Cardiac muscle cell (in vitro differentiated cells and primary cell): Measurements from ENCODE around the gene SPON1. TPM values are rescaled to one million over a fixed set of nuclear protein-coding genes. Genes with fewer than 3 reads are reported as not detected.

Experiments used
- DNase-seq, 2 donors: peaks; one replicate each; pipeline versions ENCODE4 v3.0.0 to v3.0.0-alpha.2; 2010 to 2017; ENCODE audit warnings: low read depth in 1 of 2, low spot score in 1 of 2
- H3K27ac ChIP-seq: fragments of 200-600 bp; sonication (generic); 2 replicates; pipeline ENCODE4 v1.5.1; 2016
- H3K27me3 ChIP-seq: fragments of 200-600 bp; sonication (generic); 2 replicates; pipeline ENCODE4 v1.6.0; 2016; ENCODE audit warnings: control low read depth
- H3K36me3 ChIP-seq: fragments of 200-600 bp; sonication (generic); 2 replicates; pipeline ENCODE4 v1.5.1; 2016; ENCODE audit warnings: control low read depth
- H3K4me1 ChIP-seq: fragments of 200-600 bp; sonication (generic); 2 replicates; pipeline ENCODE4 v1.8.1; 2017; ENCODE audit warnings: low read depth, mild to moderate bottlenecking, mixed run types
- H3K4me3 ChIP-seq: fragments of 200-600 bp; sonication (generic); 2 replicates; pipeline ENCODE4 v1.5.1; 2016; ENCODE audit warnings: mild to moderate bottlenecking
- H3K9me3 ChIP-seq: fragments of 200-600 bp; sonication (generic); 2 replicates; pipeline ENCODE4 v1.5.1; 2017; ENCODE audit warnings: low read depth, mild to moderate bottlenecking, control low read depth
- polyA plus RNA-seq: library from polyadenylated mRNA; unstranded; fragments of >200 nt; fragmentation: Nextera tagmentation; extraction: Ambion mirVana; gene quantifications from 2 replicates; pipeline ENCODE4 v1.2.1, GENCODE V29; 2016
- total RNA-seq: library from RNA; depleted of rRNA; stranded (reverse); fragments of >200 nt; gene quantifications from 2 replicates; pipeline ENCODE4 v1.2.3, GENCODE V29; 2016
- TF ChIP-seq, protein P1 (sequence below): IDR thresholded peaks from 2 replicates; pipeline ENCODE4 v1.5.1; 2012; ENCODE audit warnings: low read depth, mild to moderate bottlenecking, low read length

SPON1 gene
- total and polyA plus RNA-seq, 2 experiments from 2014 or later, result 13.3 to 22.0 TPM

DNA sequence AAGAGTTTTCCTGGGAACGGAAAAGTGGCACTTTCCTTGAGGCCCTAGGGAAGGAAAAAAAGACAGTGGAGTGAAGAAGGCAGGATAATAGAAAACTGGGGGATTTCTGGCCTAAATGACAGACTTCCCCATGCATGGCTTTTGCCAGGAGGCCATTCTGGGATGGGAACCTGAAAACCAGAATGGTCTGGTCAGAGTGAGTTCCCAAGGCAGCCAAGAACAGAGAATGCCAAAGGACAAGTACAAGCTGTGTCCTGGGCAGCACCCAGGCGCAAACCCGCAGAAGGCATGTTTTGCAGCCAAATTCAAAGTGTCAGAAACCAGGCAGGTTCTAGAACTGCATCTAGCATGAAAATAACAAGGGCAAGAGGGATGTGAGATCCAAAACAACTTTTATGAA is 162.4 kb downstream of the SPON1 start:
- Histone ChIP-seq H3K4me1 (peaks cover 5% of the 10 kb centered on the region), H3K27me3 (no peaks in the 10 kb centered on the region), H3K4me3 (no peak overlapping the region), H3K36me3 (no peaks in the 10 kb centered on the region), H3K27ac (no peak overlapping the region), H3K9me3 (no peaks in the 10 kb centered on the region)
- DNase-seq, result no peak
- TF ChIP-seq, protein P1, sequence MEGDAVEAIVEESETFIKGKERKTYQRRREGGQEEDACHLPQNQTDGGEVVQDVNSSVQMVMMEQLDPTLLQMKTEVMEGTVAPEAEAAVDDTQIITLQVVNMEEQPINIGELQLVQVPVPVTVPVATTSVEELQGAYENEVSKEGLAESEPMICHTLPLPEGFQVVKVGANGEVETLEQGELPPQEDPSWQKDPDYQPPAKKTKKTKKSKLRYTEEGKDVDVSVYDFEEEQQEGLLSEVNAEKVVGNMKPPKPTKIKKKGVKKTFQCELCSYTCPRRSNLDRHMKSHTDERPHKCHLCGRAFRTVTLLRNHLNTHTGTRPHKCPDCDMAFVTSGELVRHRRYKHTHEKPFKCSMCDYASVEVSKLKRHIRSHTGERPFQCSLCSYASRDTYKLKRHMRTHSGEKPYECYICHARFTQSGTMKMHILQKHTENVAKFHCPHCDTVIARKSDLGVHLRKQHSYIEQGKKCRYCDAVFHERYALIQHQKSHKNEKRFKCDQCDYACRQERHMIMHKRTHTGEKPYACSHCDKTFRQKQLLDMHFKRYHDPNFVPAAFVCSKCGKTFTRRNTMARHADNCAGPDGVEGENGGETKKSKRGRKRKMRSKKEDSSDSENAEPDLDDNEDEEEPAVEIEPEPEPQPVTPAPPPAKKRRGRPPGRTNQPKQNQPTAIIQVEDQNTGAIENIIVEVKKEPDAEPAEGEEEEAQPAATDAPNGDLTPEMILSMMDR, result no peak

DNA sequence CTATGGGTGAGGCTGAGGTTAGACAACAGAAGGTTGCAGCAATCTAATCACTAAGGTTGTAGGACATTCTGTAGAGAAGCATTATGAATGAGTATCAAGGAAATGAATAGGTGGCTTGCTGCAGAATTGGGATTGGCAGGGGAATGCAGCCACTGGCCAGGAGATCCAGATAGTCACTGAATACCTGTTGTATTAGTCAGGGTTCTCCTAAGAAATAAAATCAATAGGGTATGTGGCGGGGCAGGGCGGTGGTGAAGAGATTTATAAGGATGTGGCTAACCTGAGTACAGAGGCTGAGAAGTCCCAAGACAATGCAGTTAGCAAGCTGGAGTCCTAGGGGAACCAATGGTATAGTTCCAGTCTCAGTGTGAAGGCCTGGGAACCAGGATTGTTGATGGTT is 163.0 kb downstream of the SPON1 start:
- no peaks in the 10 kb centered on the region for H3K27me3 ChIP-seq
- H3K4me1 ChIP-seq, result peaks cover 5% of the 10 kb centered on the region
- no peaks in the 10 kb centered on the region for H3K9me3 ChIP-seq
- TF ChIP-seq, protein P1, result no peak
- no peak for DNase-seq
- H3K36me3 ChIP-seq, result no peaks in the 10 kb centered on the region
- no peak overlapping the region for H3K27ac ChIP-seq
- H3K4me3 ChIP-seq, result no peak overlapping the region

DNA sequence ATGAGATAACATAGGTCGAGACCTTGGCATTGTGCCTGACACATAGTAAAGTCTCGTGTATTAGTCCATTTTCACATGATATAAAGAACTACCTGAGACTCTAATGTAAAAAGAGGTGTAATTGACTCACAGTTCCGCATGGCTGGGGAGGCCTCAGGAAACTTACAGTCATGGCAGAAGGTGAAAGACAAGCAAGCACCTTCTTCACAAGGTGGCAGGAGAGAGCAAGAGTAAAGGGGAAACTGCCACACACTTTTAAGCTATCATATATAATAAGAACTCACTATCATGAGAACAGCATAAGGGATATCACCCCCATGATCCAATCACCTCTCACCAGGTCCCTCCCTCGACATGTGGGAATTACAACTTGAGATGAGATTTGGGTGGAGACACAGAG is 165.2 kb downstream of the SPON1 start:
- Histone ChIP-seq H3K9me3 (no peaks in the 10 kb centered on the region), H3K4me3 (no peak overlapping the region), H3K27ac (no peak overlapping the region), H3K4me1 (peaks cover 5% of the 10 kb centered on the region), H3K36me3 (no peaks in the 10 kb centered on the region), H3K27me3 (no peaks in the 10 kb centered on the region)
- TF ChIP-seq, protein P1, result no peak
- no peak for DNase-seq

DNA sequence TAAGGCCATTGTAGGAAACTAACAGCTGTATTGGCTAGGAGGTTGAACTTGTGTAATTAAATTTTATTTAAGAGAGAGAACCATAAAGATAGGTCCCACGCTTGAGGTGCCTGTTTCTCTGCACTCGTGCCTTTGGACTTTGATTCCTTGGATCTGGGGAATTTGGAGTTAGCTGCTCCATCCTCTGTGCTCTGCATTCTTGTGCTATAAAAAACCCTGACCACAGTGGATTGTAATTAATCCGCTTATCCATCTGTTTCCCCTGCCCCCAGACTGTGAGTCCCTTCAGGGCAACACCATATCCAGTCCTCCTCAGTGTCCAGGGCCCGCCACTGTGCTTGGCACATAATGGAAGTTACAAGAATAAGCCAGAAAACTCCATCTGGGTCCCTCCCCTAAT is 169.8 kb downstream of the SPON1 start:
- no peaks in the 10 kb centered on the region for H3K36me3 ChIP-seq
- TF ChIP-seq, protein P1, result no peak
- peaks cover under 1% of the 10 kb centered on the region for H3K4me1 ChIP-seq
- no peak for DNase-seq
- H3K4me3 ChIP-seq, result no peak overlapping the region
- no peaks in the 10 kb centered on the region for H3K27me3 ChIP-seq
- H3K9me3 ChIP-seq, result no peaks in the 10 kb centered on the region
- no peak overlapping the region for H3K27ac ChIP-seq

DNA sequence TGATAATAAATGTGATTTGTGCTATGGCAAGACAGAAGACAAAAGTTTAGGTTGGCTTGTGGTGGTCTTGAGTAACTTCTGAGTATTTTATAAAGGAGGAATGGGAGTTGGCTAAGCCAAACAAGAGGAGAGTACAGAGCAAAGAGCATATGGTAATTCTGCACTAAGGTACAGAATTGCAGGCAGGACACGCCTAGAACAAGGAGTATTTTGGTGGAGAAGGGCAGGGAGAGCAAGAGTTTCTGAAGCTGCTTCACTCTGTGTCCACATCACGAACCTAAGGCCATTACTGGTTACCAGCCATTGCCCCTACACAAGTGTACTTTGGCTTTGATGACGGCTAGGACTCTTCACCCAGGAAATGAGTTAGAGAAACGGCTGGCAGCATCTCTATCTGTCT is 170.9 kb downstream of the SPON1 start:
- Histone ChIP-seq H3K4me1 (peaks cover 7% of the 10 kb centered on the region), H3K27ac (no peak overlapping the region), H3K36me3 (no peaks in the 10 kb centered on the region), H3K9me3 (no peaks in the 10 kb centered on the region), H3K4me3 (no peak overlapping the region), H3K27me3 (no peaks in the 10 kb centered on the region)
- DNase-seq, result no peak
- TF ChIP-seq, protein P1, result no peak

DNA sequence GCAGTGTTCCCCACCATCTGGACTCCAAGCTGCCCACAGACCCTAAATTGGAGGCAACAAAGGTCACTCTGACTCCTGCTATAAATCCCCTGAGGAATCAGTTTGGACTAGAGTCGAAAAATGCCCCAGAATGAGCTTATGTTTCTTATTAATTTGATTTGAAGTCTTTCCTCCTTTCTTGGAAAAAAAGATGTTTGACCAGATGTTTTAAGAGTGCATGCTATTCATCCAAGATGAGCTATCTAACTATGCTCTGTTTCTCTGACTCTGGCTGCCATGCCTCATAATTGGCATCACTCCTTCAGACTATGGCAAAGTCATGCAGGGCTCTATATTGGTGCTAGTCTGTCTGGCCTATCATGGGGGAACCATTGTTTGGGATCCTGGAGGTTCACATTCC is 174.0 kb downstream of the SPON1 start:
- no peak for DNase-seq
- Histone ChIP-seq H3K9me3 (no peaks in the 10 kb centered on the region), H3K27ac (no peak overlapping the region), H3K36me3 (no peaks in the 10 kb centered on the region), H3K27me3 (no peaks in the 10 kb centered on the region), H3K4me3 (no peak overlapping the region), H3K4me1 (peaks cover 7% of the 10 kb centered on the region)
- TF ChIP-seq, protein P1, result no peak
